GM18502 (cell line): Measurements from ENCODE around the gene PLAC9.

Experiments used
- ATAC-seq: cut with Tn5 transposase; IDR thresholded peaks from one replicate; pipeline ENCODE4 v1.9.1; 2021; ENCODE audit warnings: mild to moderate bottlenecking; ENCODE audit not compliant: unreplicated experiment, poor library complexity

Gene PLAC9

GRCh38 chr10:80176526-80176925, 44.0 kb downstream of the PLAC9 start:
- ATAC-seq, result no peak

GRCh38 chr10:80177781-80178636, 45.5 kb downstream of the PLAC9 start:
- ATAC-seq, result no peak

GRCh38 chr10:80182986-80183385, 50.5 kb downstream of the PLAC9 start:
- ATAC-seq, result no peak

- ATAC-seq, result no peak
Observed at GRCh38 chr10:80183436-80183835, 50.9 kb downstream of the PLAC9 start.

- ATAC-seq, result no peak
Observed at GRCh38 chr10:80184291-80184690, 51.8 kb downstream of the PLAC9 start.

- no peak for ATAC-seq
Observed at GRCh38 chr10:80185578-80186299, 53.2 kb downstream of the PLAC9 start.

- ATAC-seq, result no peak
Observed at GRCh38 chr10:80186364-80187012, 54.0 kb downstream of the PLAC9 start.

GRCh38 chr10:80187060-80187459, 54.5 kb downstream of the PLAC9 start:
- no peak for ATAC-seq

GRCh38 chr10:80187465-80188409, 55.2 kb downstream of the PLAC9 start:
- ATAC-seq, result peak; percentile 87

GRCh38 chr10:80188713-80189112, 56.2 kb downstream of the PLAC9 start:
- ATAC-seq, result no peak

- ATAC-seq, result no peak
Observed at GRCh38 chr10:80191589-80192270, 59.2 kb downstream of the PLAC9 start.

- no peak for ATAC-seq
Observed at GRCh38 chr10:80192553-80192952, 60.0 kb downstream of the PLAC9 start.

GRCh38 chr10:80194373-80195045, 62.0 kb downstream of the PLAC9 start:
- no peak for ATAC-seq
